Measurements from ENCODE around the gene SNX1.

Gene SNX1

DNA sequence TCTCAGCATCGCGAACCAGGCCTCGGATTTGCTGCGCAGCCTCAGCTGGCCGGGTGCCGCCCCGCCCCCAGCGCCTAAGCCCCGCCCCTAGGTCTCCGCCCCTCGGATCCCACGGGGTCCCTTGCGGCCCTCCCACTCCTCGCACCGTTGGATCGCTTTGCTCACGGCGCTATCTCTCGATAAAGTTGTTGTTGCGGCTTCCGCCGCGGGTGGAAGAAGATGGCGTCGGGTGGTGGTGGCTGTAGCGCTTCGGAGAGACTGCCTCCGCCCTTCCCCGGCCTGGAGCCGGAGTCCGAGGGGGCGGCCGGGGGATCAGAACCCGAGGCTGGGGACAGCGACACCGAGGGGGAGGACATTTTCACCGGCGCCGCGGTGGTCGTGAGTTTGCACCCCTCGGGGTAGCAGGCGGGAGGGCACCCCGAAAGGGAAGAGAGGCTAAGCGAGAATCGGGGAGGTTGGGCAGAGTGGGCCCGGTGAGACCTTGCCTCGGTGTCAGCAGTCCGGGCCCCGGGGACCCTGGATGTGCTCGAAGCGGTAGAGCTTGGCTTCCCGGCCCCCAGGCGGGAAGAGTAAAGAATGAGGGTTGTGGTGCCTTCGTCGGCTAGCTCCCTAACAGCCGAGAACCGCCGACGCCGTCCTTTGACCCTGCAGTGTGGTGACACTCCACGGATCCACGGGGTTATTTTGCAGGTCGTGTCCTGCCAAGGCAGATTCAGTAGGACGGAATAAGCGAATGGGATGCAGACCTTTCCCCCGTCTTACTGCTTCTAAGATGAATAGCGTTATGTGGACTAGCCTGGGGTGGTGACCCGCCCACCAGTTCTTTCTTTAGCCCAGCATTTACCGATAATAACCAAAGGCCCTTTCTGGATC is at the start of gene SNX1:
Gene SNX1 (plus strand): TSS at position 188 of the 873 bp plus-strand sequence. CDS start 32 bp downstream, at position 220.
- TF ChIP-seq CTCF (IDR thresholded peaks at IDR 0.05; ENCODE audit: low read depth, low read length, missing control alignments) = no peak
- DNase-seq (ENCODE audit: extremely low read depth, low read depth) = peak; percentile 73
- peak within 1 kb of the TSS; percentile 95 for H3K4me3 ChIP-seq (replicated peaks; ENCODE audit: low read depth, low read length)

- TF ChIP-seq CTCF (IDR thresholded peaks at IDR 0.05; ENCODE audit: low read depth, low read length, missing control alignments) = peak; percentile 59
- H3K4me3 ChIP-seq (replicated peaks; ENCODE audit: low read depth, low read length) = peak within 1 kb of the TSS; percentile 45
- DNase-seq (ENCODE audit: extremely low read depth, low read depth) = no peak
Observed at GRCh38 chr15:64046421-64047153, 49.2 kb upstream of the SNX1 start, which contains the start of gene DAPK2. DAPK2 (minus strand) TSS chr15:64046485; CDS start chr15:64040261, 6,224 bp downstream.

GRCh38 chr15:64048781-64049460 is 46.9 kb upstream of the SNX1 start:
- TF ChIP-seq CTCF (IDR thresholded peaks at IDR 0.05; ENCODE audit: low read depth, low read length, missing control alignments) = no peak
- no peak for DNase-seq (ENCODE audit: extremely low read depth, low read depth)
- H3K4me3 ChIP-seq (replicated peaks; ENCODE audit: low read depth, low read length) = no peak overlapping the region

DNA sequence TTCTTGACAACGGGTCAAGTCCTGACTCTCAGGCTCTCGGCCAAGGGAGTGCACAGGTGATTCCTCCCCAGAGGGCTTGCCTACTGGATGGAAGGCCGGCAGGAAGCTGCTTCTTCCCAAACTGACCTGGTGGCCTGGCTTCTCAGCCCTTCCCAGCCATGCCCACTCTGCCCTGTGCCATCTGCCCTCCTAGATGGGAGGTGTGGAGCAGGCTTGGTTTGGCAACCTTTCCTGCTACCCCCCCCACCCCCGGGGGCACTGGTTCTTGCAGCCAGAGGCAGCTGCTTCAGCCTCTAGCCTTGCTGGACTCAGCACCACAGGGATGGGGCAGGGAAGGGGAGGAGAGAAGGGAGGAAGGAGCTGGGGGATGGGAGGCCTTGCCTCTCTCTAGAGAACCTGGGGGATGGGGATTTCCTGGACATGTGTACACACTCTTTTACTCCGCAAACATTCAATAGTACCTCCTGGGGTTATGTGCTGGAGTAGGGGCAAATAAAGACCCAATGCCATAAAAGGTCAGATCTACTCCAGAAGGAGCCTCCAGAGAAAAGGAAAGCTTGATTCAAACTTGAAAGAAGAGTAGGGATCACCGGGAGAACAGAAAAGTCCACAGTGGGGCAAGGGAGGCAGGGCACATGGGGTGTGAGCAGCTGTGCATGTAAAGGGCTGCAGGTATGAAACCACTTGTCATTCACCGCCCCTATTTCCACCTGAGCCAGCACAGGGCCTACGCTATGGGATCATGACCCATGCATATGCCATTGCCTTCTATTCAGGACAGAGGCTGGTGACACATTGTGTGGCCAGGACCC is 45.3 kb upstream of the SNX1 start:
- DNase-seq (ENCODE audit: extremely low read depth, low read depth) = no peak
- no peak overlapping the region for H3K4me3 ChIP-seq (replicated peaks; ENCODE audit: low read depth, low read length)
- no peak for TF ChIP-seq CTCF (IDR thresholded peaks at IDR 0.05; ENCODE audit: low read depth, low read length, missing control alignments)

- DNase-seq (ENCODE audit: extremely low read depth, low read depth) = no peak
- TF ChIP-seq CTCF (IDR thresholded peaks at IDR 0.05; ENCODE audit: low read depth, low read length, missing control alignments) = no peak
- no peak overlapping the region for H3K4me3 ChIP-seq (replicated peaks; ENCODE audit: low read depth, low read length)
Observed at GRCh38 chr15:64051093-64051402, 44.7 kb upstream of the SNX1 start.
